Glutamatergic neuron (in vitro differentiated cells): ENCODE measurements around the gene ASB13. TPM values are rescaled to one million over a fixed set of nuclear protein-coding genes. Genes with fewer than 3 reads are reported as not detected.

Experiments used
- DNase-seq: peaks from one replicate; pipeline ENCODE4 v3.0.0; 2022
- H3K27ac Mint-ChIP-seq: one replicate; pipeline ENCODE4 v1.8.0; 2020; ENCODE audit warnings: mild to moderate bottlenecking, mixed read lengths, inconsistent platforms; ENCODE audit not compliant: unreplicated experiment
- H3K27me3 Mint-ChIP-seq: one replicate; pipeline ENCODE4 v1.8.0; 2020; ENCODE audit warnings: mild to moderate bottlenecking, moderate library complexity, mixed read lengths, inconsistent platforms; ENCODE audit not compliant: unreplicated experiment
- H3K36me3 Mint-ChIP-seq: one replicate; pipeline ENCODE4 v1.8.0; 2020; ENCODE audit warnings: mild to moderate bottlenecking, mixed read lengths, inconsistent platforms; ENCODE audit not compliant: unreplicated experiment
- H3K4me1 Mint-ChIP-seq: one replicate; pipeline ENCODE4 v1.8.0; 2020; ENCODE audit warnings: mild to moderate bottlenecking, low read depth, mixed read lengths, inconsistent platforms; ENCODE audit not compliant: unreplicated experiment
- H3K4me3 Mint-ChIP-seq: one replicate; pipeline ENCODE4 v1.8.0; 2020; ENCODE audit warnings: mild to moderate bottlenecking, mixed read lengths, inconsistent platforms; ENCODE audit not compliant: unreplicated experiment
- H3K9me3 Mint-ChIP-seq: one replicate; pipeline ENCODE4 v1.8.0; 2020; ENCODE audit warnings: mild to moderate bottlenecking, moderate library complexity, mixed read lengths, inconsistent platforms; ENCODE audit not compliant: unreplicated experiment
- CTCF ChIP-seq: fragments of 200-600 bp; sonication (generic); IDR thresholded peaks from one replicate; pipeline ENCODE4 v1.5.0; 2021; ENCODE audit not compliant: partially characterized antibody, unreplicated experiment
- total RNA-seq: library from RNA; stranded (reverse); fragmentation: NEBNext Ultra II Directional; extraction: Animal tissue kit (Norgen Biotek cat#: 25700); gene quantifications from one replicate; pipeline ENCODE4 v1.2.1, GENCODE V29; 2021; ENCODE audit not compliant: unreplicated experiment

Gene ASB13
- total RNA-seq, 1 donor from 2014 or later: 13.9 TPM

GRCh38 chr10:5691786-5692185, 25.4 kb upstream of the ASB13 start:
- H3K4me3 Mint-ChIP-seq: peak overlapping the region; percentile 95
- H3K9me3 Mint-ChIP-seq: no peaks in the 10 kb centered on the region
- no peak for DNase-seq
- TF ChIP-seq CTCF: no peak
- H3K27me3 Mint-ChIP-seq: no peaks in the 10 kb centered on the region
- peak overlapping the region; percentile 48 for H3K27ac Mint-ChIP-seq
- no peaks in the 10 kb centered on the region for H3K36me3 Mint-ChIP-seq
- peaks cover 35% of the 10 kb centered on the region for H3K4me1 Mint-ChIP-seq

- Mint-ChIP-seq H3K4me3 (no peak overlapping the region), H3K36me3 (no peaks in the 10 kb centered on the region), H3K27me3 (peaks cover 3% of the 10 kb centered on the region), H3K4me1 (peaks cover 22% of the 10 kb centered on the region), H3K9me3 (peaks cover 4% of the 10 kb centered on the region), H3K27ac (no peak overlapping the region)
- DNase-seq: no peak
- TF ChIP-seq CTCF: no peak
These were observed 22.2 kb upstream of the ASB13 start for GRCh38 chr10:5688587-5688986.

GRCh38 chr10:5685764-5686240, 19.4 kb upstream of the ASB13 start:
- Mint-ChIP-seq H3K4me1 (peaks cover 8% of the 10 kb centered on the region), H3K36me3 (no peaks in the 10 kb centered on the region), H3K27ac (no peak overlapping the region), H3K27me3 (peaks cover 3% of the 10 kb centered on the region), H3K9me3 (peaks cover 4% of the 10 kb centered on the region), H3K4me3 (peak overlapping the region; percentile 98)
- TF ChIP-seq CTCF: no peak
- no peak for DNase-seq

GRCh38 chr10:5684971-5685763, 18.8 kb upstream of the ASB13 start:
- peaks cover 3% of the 10 kb centered on the region for H3K27me3 Mint-ChIP-seq
- H3K36me3 Mint-ChIP-seq: no peaks in the 10 kb centered on the region
- H3K4me1 Mint-ChIP-seq: peaks cover 8% of the 10 kb centered on the region
- no peak for TF ChIP-seq CTCF
- DNase-seq: peak; percentile 73
- H3K4me3 Mint-ChIP-seq: peak overlapping the region; percentile 98
- H3K9me3 Mint-ChIP-seq: peaks cover 4% of the 10 kb centered on the region
- H3K27ac Mint-ChIP-seq: peak overlapping the region; percentile 90

GRCh38 chr10:5684318-5684970, 18.0 kb upstream of the ASB13 start, which contains the start of gene TASOR2:
Gene TASOR2, plus strand, starts transcription at chr10:5684838. Its CDS starts 35,805 bp downstream, at chr10:5720643.
- Mint-ChIP-seq H3K4me1 (peaks cover 8% of the 10 kb centered on the region), H3K27ac (peak within 1 kb of the TSS; percentile 90)

More at GRCh38 chr10:5684318-5684970, 18.0 kb upstream of the ASB13 start, which contains the start of gene TASOR2:
- H3K27me3 Mint-ChIP-seq: peaks cover 3% of the 10 kb centered on the region
- H3K36me3 Mint-ChIP-seq: no peaks in the 10 kb centered on the region
- H3K4me3 Mint-ChIP-seq: peak within 1 kb of the TSS; percentile 98
- peak; percentile 99 for DNase-seq
- peaks cover 4% of the 10 kb centered on the region for H3K9me3 Mint-ChIP-seq
- no peak for TF ChIP-seq CTCF
